ACHN (cell line): Measurements from ENCODE around the gene GPR162.
"Not testable (repeated sequence)": the region's sequence is repeated elsewhere in the genome, so short reads cannot be mapped to it uniquely, and the experiment has no call there.

Experiments used
- DNase-seq: peaks from one replicate; pipeline ENCODE4 v3.0.0-alpha.2; 2015
- in situ Hi-C: cut with HindIII; loops from 2 replicates; pipeline ENCODE4 v1.10.0; 2017; ENCODE audit warnings: low sequenced_read_pairs, low pct_ligation_motif_present, low pct_unique_long_range_greater_than_20kb

GPR162 gene

GRCh38 chr12:6847676-6848075, 26.1 kb downstream of the GPR162 start:
- in situ Hi-C loops: no loop called here
- no peak for DNase-seq

GRCh38 chr12:6849427-6849826, 27.8 kb downstream of the GPR162 start:
- in situ Hi-C loops: no loop called here
- no peak for DNase-seq

- in situ Hi-C loops: no loop called here
Measured at GRCh38 chr12:6849976-6850560, 28.4 kb downstream of the GPR162 start.

GRCh38 chr12:6850796-6851152, 29.2 kb downstream of the GPR162 start:
- DNase-seq: no peak
- in situ Hi-C loops: no loop called here

More at GRCh38 chr12:6849976-6850560, 28.4 kb downstream of the GPR162 start:
- no peak for DNase-seq

GRCh38 chr12:6851153-6851920, 29.7 kb downstream of the GPR162 start, which contains the start of gene CDCA3:
TSS of gene CDCA3 (minus strand) at chr12:6851286. CDS start at chr12:6850952, 334 bp downstream.
- in situ Hi-C loops: no loop called here
- DNase-seq: peak; percentile 100

- in situ Hi-C loops: no loop called here
- DNase-seq: peak; percentile 100
Measured at GRCh38 chr12:6851921-6852650, 30.5 kb downstream of the GPR162 start, which contains the start of gene USP5. TSS of gene USP5 (plus strand) at chr12:6852150. CDS start at chr12:6852180, 30 bp downstream.

- DNase-seq: peak; percentile 80
- in situ Hi-C loops: no loop called here
Measured at GRCh38 chr12:6852651-6853354, 31.2 kb downstream of the GPR162 start.

- in situ Hi-C loops: no loop called here
Measured at GRCh38 chr12:6853626-6854025, 32.0 kb downstream of the GPR162 start.

GRCh38 chr12:6854036-6854435, 32.4 kb downstream of the GPR162 start:
- in situ Hi-C loops: no loop called here
- no peak for DNase-seq

More at GRCh38 chr12:6853626-6854025, 32.0 kb downstream of the GPR162 start:
- no peak for DNase-seq

GRCh38 chr12:6855322-6855721, 33.7 kb downstream of the GPR162 start:
- in situ Hi-C loops: no loop called here
- no peak for DNase-seq

GRCh38 chr12:6858799-6859198, 37.2 kb downstream of the GPR162 start:
- in situ Hi-C loops: no loop called here
- DNase-seq: no peak

GRCh38 chr12:6860116-6860515, 38.5 kb downstream of the GPR162 start:
- DNase-seq: no peak
- in situ Hi-C loops: no loop called here

GRCh38 chr12:6860942-6861341, 39.3 kb downstream of the GPR162 start:
- in situ Hi-C loops: no loop called here
- DNase-seq: no peak

- in situ Hi-C loops: no loop called here
- no peak for DNase-seq
Measured at GRCh38 chr12:6861391-6861790, 39.8 kb downstream of the GPR162 start.

- in situ Hi-C loops: no loop called here
- DNase-seq: no peak
Measured at GRCh38 chr12:6863033-6863432, 41.4 kb downstream of the GPR162 start.

GRCh38 chr12:6863586-6864321, 42.1 kb downstream of the GPR162 start:
- in situ Hi-C loops: no loop called here
- DNase-seq: no peak

- in situ Hi-C loops, DNase-seq: not testable (repeated sequence)
Measured at GRCh38 chr12:6865307-6865706, 43.7 kb downstream of the GPR162 start.
